ENCODE data around the gene TFAP2E.

Gene TFAP2E

GRCh38 chr1:35619237-35620121 is 46.4 kb downstream of the TFAP2E start:
- TF ChIP-seq GATA3 (IDR thresholded peaks at IDR 0.05; ENCODE audit: low read depth, low read length), result no peak
- no peak for TF ChIP-seq GATA2 (IDR thresholded peaks at IDR 0.05; ENCODE audit: low read depth, low read length)

DNA sequence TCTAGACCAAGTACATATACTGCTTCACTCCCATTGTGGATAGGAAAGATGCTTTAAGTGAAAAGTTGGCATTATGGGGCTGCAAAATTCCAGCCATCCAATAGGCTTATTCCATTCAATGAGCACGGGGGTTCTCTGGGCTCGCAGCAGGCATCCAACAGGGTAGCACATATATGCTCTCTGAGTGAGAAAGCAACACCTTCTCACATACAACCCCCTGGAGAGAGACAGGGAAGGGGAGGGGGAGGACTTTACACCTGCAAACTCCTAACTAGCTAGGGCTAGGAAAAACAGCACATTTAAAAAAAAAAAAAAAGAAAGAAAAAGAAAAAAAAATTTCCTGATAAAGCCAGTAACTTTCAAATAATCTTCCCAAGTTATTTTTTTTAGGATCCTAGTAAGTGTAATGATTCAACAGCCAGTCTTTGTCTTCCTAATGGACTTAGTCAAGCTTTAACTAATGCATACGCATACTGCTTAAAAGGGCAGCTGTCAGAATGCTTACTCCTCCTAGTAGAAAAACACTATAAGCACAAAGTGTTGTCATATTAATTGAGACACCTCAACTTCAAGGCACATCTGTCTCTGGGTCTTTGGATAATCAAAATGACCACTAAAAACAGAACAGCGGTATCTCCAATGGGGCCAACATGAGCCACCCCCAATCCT is 49.5 kb downstream of the TFAP2E start:
- TF ChIP-seq GATA2 (IDR thresholded peaks at IDR 0.05; ENCODE audit: low read depth, low read length) (no peak), GATA3 (IDR thresholded peaks at IDR 0.05; ENCODE audit: low read depth, low read length) (no peak)

GRCh38 chr1:35623832-35624231 is 50.7 kb downstream of the TFAP2E start:
- TF ChIP-seq GATA2 (IDR thresholded peaks at IDR 0.05; ENCODE audit: low read depth, low read length), result no peak
- no peak for TF ChIP-seq GATA3 (IDR thresholded peaks at IDR 0.05; ENCODE audit: low read depth, low read length)

DNA sequence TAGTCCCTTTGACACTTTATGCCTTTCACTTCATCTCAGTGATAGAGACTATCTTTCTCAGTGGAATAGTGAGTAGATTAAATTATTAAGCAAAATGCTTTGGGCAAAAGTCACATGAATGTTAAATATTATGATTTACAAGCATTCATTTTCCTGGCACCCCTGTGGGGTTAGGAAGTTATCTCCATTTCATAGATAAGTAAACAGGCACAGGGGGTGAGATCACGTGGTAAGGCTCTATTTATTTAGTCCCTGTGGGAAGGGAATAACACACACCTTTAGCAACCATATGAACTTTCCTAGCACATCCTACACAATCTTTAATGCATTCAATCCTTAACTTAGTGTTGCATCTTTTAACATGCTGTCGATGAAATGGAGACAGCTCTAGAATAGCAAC is 55.9 kb downstream of the TFAP2E start:
- TF ChIP-seq GATA3 (IDR thresholded peaks at IDR 0.05; ENCODE audit: low read depth, low read length) (no peak), GATA2 (IDR thresholded peaks at IDR 0.05; ENCODE audit: low read depth, low read length) (no peak)

DNA sequence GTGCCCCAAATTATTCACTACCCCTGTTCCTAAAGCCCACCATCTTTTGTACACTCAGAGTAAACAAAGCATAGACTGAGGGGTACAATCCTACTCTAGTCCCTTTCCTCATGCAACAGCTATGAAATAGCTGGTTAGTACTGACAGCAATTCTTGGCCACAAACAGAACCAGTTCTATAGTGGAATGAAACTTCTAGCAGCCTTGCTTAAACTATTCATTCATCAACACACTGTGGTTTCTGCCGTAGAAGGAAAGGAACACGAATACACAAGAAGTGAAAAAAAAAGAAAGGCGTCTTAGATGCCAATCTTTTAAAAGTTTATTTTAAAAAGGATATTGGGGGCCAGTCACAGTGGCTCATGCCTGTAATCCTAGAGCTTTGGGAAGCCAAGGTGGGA is 58.3 kb downstream of the TFAP2E start:
- TF ChIP-seq GATA3 (IDR thresholded peaks at IDR 0.05; ENCODE audit: low read depth, low read length) (no peak), GATA2 (IDR thresholded peaks at IDR 0.05; ENCODE audit: low read depth, low read length) (no peak)

- TF ChIP-seq GATA2 (IDR thresholded peaks at IDR 0.05; ENCODE audit: low read depth, low read length) (no peak), GATA3 (IDR thresholded peaks at IDR 0.05; ENCODE audit: low read depth, low read length) (no peak)
These were observed 60.4 kb downstream of the TFAP2E start for GRCh38 chr1:35633547-35633946.

DNA sequence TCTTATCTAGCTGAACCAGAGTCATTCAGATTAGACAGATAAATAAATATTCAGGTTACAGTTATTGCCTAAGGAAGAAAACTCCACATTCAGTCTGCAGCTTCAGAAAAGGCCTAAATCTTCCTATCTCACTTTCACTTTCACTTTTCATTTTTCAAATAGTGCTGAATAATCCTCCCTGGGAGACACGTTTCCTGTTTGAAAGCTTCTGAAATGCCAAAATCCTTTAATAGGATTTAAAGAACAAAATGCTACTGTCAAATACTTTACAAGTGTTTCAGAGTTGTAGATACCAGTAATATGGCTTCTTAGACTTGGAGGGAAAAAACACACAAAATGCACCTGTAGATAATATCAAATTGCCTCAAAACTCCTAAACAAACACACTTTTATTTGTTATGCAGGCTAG is 64.3 kb downstream of the TFAP2E start:
- no peak for TF ChIP-seq GATA2 (IDR thresholded peaks at IDR 0.05; ENCODE audit: low read depth, low read length)
- TF ChIP-seq GATA3 (IDR thresholded peaks at IDR 0.05; ENCODE audit: low read depth, low read length), result no peak

DNA sequence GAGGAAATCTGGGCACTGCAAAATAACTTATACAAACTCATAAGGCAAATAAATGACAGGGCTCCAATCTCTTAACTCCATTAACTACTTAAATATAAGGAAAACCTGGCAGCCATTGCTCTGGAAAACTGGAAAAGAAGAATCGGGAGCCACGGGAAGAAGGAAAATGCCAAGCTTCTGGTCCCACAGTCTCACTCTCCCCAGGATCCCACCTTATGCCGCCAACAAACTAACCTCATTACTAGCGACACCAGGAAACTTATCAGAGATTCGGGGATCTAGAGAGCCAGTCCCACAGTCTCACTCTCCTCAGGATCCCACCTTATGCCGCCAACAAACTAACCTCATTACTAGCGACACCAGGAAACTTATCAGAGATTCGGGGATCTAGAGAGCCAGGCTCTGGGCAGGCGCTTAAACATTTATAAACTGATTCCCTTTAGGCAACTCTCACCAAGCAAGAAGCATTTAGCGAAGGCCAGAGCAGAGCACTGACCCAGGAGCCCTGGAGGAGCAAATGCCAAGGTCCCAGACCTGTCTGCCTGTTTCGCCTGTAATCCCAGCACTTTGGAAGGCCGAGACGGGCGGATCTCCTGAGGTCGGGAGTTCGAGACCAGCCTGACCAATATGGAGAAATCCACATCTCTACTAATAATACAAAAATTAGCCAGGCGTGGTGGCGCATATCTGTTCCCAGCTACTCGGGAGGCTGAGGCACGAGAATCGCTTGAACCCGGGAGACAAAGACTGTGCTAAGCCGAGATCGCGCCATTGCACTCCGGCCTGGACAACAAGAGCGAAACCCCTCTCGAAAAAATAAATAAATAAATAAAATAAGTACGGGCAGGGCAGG is 67.5 kb downstream of the TFAP2E start:
- TF ChIP-seq GATA3 (IDR thresholded peaks at IDR 0.05; ENCODE audit: low read depth, low read length), result no peak
- TF ChIP-seq GATA2 (IDR thresholded peaks at IDR 0.05; ENCODE audit: low read depth, low read length), result no peak

DNA sequence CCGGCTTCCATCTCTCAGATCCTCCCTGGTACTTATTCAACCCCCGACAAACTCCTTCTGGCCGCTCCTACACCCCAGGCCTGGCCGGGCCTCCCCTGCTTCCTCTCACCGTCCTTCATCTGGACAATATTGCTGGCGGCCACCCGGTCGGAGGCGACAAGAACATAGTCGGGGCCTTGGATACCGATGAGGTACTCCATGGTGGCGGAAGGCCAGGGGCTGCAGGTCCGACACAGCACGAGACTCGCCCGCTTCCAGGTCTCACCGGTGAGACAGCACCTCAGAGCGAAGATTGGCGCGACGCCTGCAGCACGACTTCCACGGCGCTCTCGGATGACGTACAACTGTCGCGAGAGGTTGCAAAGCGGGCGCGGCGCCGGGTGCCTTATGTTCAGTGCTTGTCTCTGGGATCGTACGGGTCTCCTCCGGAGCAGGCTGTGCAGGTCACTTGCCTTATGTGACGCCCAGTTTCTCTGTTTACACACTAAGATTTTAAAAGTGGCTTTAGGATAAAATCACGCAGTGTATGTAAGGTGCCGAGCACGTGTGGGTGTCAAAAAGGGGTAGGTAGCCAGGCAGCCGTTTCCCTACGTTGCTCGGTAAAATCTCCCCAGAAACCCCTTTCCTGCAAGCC is 68.2 kb downstream of the TFAP2E start, which contains the start of gene PSMB2:
TSS of gene PSMB2 (minus strand) at position 294 of the 634 bp plus-strand sequence. CDS start at position 200, 94 bp downstream.
- peak; percentile 19; the same call in 1 of the 2 replicates for TF ChIP-seq GATA2 (IDR thresholded peaks at IDR 0.05; ENCODE audit: low read depth, low read length)
- TF ChIP-seq GATA3 (IDR thresholded peaks at IDR 0.05; ENCODE audit: low read depth, low read length), result no peak

DNA sequence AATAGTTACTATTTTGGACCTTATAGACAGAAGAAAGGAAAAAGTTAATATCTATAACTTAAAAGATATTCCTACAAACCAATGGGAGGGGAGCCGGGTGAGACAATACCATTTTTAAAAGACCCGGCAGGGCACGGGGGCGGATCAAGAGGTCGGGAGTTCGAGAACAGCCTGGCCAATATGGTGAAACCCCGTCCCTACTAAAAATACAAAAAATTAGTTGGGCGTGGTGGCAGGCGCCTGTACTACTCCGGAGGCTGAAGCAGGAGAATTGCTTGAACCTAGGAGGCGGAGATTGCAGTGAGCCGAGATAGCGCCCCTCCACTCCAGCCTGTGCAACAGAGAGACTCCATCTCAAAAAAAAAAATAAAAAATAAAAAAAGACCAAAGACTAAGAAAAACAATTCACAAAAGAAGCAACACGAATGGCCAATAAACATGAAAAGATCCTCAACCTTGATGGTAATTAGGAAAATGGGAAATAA is 69.4 kb downstream of the TFAP2E start:
- no peak for TF ChIP-seq GATA3 (IDR thresholded peaks at IDR 0.05; ENCODE audit: low read depth, low read length)
- no peak for TF ChIP-seq GATA2 (IDR thresholded peaks at IDR 0.05; ENCODE audit: low read depth, low read length)

- TF ChIP-seq GATA3 (IDR thresholded peaks at IDR 0.05; ENCODE audit: low read depth, low read length) (no peak), GATA2 (IDR thresholded peaks at IDR 0.05; ENCODE audit: low read depth, low read length) (no peak)
These were observed 71.1 kb downstream of the TFAP2E start for GRCh38 chr1:35644204-35644603.
